ENCODE measurements around the gene HDHD3.

Gene HDHD3

DNA sequence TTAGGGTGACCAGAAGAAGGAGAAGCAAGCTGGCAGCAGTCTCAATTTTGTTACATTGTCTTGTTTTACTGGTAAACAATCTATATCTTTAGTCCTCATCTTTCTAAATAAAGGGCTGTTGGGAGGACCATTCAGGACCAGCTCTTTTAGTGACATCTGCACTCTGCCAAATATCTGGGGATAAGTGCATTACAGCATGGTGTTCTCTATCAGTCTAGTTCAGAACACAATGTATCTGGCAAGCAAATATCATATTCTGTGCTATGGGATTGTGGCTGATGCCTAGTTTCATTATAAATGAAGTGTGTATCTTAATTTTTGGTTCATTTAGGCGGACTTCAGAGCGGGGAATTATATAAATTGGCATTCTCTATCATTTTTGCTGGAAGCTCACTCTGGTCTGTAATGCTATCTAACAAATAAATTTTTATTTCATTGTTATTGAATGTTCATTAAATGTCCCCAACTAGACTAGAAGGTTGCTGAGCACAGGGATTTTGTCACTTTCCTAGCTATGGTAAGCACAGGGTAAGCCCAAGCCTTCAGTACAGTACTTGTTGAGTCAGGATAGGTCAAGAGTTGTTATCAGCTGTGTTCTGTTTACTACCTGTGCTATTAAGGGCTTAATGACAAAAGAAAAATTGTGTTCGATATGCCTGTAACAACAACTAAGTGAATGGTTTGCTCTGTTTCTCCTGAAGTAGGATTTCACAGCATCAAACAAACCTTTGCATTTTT is 48.6 kb downstream of the HDHD3 start:
- DNase-seq (ENCODE audit: low read depth in 2 of 2), result no peak

DNA sequence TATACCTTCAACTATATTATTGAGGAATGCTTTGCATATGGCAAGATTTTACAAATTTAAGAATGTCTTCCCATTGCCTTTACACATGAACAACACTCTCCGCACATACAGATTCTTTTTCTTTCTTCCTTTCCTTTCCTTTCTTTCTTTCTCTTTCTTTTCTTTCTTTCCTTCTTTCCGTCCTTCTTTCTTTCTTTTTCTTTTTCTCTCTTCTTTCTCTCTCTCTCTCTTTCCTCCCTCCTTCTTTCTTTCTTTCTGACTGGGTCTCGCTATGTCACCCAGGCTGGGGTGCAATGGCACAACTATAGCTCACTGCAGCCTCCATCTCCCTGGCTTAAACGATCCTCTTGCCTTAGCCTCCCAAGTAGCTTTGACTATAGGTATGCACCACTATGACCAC is 50.6 kb downstream of the HDHD3 start:
- DNase-seq (ENCODE audit: low read depth in 2 of 2), result no peak

Measured in activated CD8-positive, alpha-beta memory T cell treated with anti-CD3 and anti-CD28 coated beads for 4 hours (primary cell).